Measurements from ENCODE around the gene SEM1.

SEM1 gene

DNA sequence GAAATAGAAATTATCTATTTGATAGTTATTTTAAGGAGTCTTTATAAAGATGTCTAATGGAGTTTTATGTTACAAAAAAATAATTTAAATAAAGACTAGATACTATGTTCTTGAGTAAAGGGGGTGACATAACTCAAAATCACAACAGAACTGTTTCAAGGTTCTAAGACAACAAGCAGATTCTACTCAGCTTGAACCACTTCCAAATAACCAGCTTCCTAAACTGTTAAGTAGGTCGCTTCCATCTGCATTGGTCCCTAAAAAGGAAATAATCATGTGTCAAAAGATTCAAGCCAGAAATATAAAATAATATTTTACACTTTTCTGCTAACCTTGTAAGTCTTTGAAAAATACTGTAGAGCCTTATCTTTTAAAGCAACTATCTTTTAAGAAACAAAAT lies 14.1 kb downstream of the SEM1 start:
- no peak for DNase-seq (ENCODE audit: low read depth in 1 of 2, low spot score in 1 of 2)
- no peak overlapping the region for H3K4me3 ChIP-seq (replicated peaks; ENCODE audit: insufficient read depth, low read length)
- H3K27ac ChIP-seq (replicated peaks) = no peak overlapping the region
- H3K27me3 ChIP-seq (ENCODE audit: insufficient read depth, poor library complexity, severe bottlenecking) = no peaks in the 10 kb centered on the region
- TF ChIP-seq GABPA (IDR thresholded peaks at IDR 0.05; ENCODE audit: low read depth) (no peak), SPI1 (IDR thresholded peaks at IDR 0.05; ENCODE audit: borderline replicate concordance, low read depth) (no peak), POLR2AphosphoS5 (IDR thresholded peaks at IDR 0.05; ENCODE audit: low read depth) (no peak)
- TF ChIP-seq, protein P1, sequence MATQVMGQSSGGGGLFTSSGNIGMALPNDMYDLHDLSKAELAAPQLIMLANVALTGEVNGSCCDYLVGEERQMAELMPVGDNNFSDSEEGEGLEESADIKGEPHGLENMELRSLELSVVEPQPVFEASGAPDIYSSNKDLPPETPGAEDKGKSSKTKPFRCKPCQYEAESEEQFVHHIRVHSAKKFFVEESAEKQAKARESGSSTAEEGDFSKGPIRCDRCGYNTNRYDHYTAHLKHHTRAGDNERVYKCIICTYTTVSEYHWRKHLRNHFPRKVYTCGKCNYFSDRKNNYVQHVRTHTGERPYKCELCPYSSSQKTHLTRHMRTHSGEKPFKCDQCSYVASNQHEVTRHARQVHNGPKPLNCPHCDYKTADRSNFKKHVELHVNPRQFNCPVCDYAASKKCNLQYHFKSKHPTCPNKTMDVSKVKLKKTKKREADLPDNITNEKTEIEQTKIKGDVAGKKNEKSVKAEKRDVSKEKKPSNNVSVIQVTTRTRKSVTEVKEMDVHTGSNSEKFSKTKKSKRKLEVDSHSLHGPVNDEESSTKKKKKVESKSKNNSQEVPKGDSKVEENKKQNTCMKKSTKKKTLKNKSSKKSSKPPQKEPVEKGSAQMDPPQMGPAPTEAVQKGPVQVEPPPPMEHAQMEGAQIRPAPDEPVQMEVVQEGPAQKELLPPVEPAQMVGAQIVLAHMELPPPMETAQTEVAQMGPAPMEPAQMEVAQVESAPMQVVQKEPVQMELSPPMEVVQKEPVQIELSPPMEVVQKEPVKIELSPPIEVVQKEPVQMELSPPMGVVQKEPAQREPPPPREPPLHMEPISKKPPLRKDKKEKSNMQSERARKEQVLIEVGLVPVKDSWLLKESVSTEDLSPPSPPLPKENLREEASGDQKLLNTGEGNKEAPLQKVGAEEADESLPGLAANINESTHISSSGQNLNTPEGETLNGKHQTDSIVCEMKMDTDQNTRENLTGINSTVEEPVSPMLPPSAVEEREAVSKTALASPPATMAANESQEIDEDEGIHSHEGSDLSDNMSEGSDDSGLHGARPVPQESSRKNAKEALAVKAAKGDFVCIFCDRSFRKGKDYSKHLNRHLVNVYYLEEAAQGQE (IDR thresholded peaks at IDR 0.05; ENCODE audit: insufficient replicate concordance, low read depth) = no peak
- TF ChIP-seq, protein P2, sequence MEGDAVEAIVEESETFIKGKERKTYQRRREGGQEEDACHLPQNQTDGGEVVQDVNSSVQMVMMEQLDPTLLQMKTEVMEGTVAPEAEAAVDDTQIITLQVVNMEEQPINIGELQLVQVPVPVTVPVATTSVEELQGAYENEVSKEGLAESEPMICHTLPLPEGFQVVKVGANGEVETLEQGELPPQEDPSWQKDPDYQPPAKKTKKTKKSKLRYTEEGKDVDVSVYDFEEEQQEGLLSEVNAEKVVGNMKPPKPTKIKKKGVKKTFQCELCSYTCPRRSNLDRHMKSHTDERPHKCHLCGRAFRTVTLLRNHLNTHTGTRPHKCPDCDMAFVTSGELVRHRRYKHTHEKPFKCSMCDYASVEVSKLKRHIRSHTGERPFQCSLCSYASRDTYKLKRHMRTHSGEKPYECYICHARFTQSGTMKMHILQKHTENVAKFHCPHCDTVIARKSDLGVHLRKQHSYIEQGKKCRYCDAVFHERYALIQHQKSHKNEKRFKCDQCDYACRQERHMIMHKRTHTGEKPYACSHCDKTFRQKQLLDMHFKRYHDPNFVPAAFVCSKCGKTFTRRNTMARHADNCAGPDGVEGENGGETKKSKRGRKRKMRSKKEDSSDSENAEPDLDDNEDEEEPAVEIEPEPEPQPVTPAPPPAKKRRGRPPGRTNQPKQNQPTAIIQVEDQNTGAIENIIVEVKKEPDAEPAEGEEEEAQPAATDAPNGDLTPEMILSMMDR (IDR thresholded peaks at IDR 0.05; ENCODE audit: insufficient read depth, low read length) = no peak

DNA sequence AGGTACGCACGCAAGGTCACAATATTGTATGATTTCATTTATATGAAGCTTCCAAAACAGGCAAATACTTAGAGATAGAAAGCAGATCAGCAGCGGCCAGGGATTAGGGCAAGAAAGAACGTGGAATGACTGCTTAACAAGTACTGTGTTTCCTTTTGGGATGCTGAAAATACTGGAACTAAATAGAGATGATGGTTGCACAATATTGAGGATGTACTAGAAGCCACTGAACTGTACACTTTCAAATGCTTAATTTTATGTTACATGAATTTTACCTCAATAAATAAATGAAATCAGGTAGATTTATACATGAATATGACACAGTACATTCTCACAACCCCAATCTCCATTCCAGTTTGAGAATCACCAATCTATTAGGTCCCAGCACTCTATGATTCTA lies 15.6 kb downstream of the SEM1 start:
- DNase-seq (ENCODE audit: low read depth in 1 of 2, low spot score in 1 of 2) = no peak
- Histone ChIP-seq H3K4me3 (replicated peaks; ENCODE audit: insufficient read depth, low read length) (no peak overlapping the region), H3K27ac (replicated peaks) (no peak overlapping the region), H3K27me3 (ENCODE audit: insufficient read depth, poor library complexity, severe bottlenecking) (no peaks in the 10 kb centered on the region)
- no peak for TF ChIP-seq POLR2AphosphoS5 (IDR thresholded peaks at IDR 0.05; ENCODE audit: low read depth)
- TF ChIP-seq, protein P1 (IDR thresholded peaks at IDR 0.05; ENCODE audit: insufficient replicate concordance, low read depth) = no peak
- TF ChIP-seq, protein P2 (IDR thresholded peaks at IDR 0.05; ENCODE audit: insufficient read depth, low read length) = no peak

DNA sequence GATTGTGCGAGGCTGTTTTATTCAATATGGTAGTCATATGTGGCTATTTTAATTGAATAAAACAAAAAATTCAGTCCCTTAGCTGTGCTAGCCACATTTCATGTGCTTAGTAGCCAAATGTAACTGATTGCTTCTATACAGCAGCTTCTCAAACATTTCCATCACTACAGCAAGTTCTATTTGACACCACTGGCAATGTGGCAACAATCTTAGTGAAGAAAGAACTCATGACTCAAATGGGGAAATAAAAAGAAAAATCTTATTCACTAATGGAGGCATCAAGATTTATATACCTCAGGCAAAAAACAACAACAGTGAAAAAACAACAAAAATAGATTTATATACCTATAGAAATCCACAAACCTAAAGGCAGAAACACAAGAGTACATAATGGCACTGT lies 17.9 kb downstream of the SEM1 start:
- no peak for DNase-seq (ENCODE audit: low read depth in 1 of 2, low spot score in 1 of 2)
- Histone ChIP-seq H3K27me3 (ENCODE audit: insufficient read depth, poor library complexity, severe bottlenecking) (no peaks in the 10 kb centered on the region), H3K27ac (replicated peaks) (no peak overlapping the region), H3K4me3 (replicated peaks; ENCODE audit: insufficient read depth, low read length) (no peak overlapping the region)
- TF ChIP-seq SPI1 (IDR thresholded peaks at IDR 0.05; ENCODE audit: borderline replicate concordance, low read depth) (no peak), POLR2AphosphoS5 (IDR thresholded peaks at IDR 0.05; ENCODE audit: low read depth) (no peak), GABPA (IDR thresholded peaks at IDR 0.05; ENCODE audit: low read depth) (no peak)
- TF ChIP-seq, protein P1 (IDR thresholded peaks at IDR 0.05; ENCODE audit: insufficient replicate concordance, low read depth) = no peak
- TF ChIP-seq, protein P2 (IDR thresholded peaks at IDR 0.05; ENCODE audit: insufficient read depth, low read length) = no peak

All from HL-60 (cell line).